HEK293 (cell line): ENCODE data around the gene COBL.

ENCODE experiments used
- CTCF ChIA-PET: fragments of 350-600 bp; formaldehyde crosslinking; extraction: SDS; loops from one replicate; lab custom pipeline; 2021; ENCODE audit warnings: antibody characterized with exemption; lab: Yijun Ruan, JAX
- POLR2A ChIA-PET: fragments of 300-600 bp; formaldehyde crosslinking; extraction: SDS; loops from one replicate; lab custom pipeline; 2020; ENCODE audit warnings: antibody characterized with exemption, inconsistent platforms; lab: Yijun Ruan, JAX
- H3K27ac ChIP-seq: fragments of 200-500 bp; sonication (Bioruptor generic); 2 replicates; pipeline ENCODE4 v1.5.1; 2014; ENCODE audit warnings: low read depth, low read length, control low read depth, inconsistent platforms; ENCODE audit errors: extremely low read depth
- H3K36me3 ChIP-seq, 2 experiments: fragments of 200-500 bp in 1 of 2; sonication (Bioruptor generic) in 1 of 2; 1 replicate in 1 of 2; 2 replicates in 1 of 2; pipeline ENCODE4 v1.5.1; 2014 to 2017; ENCODE audit warnings: inconsistent platforms in 2 of 2, low read length in 2 of 2; ENCODE audit not compliant: control insufficient read depth in 2 of 2, insufficient read depth in 1 of 2
- H3K4me1 ChIP-seq: fragments of 200-500 bp; sonication (Bioruptor generic); 2 replicates; pipeline ENCODE4 v1.5.1; 2014; ENCODE audit warnings: mild to moderate bottlenecking, low read length, inconsistent platforms; ENCODE audit not compliant: control insufficient read depth, insufficient read depth
- H3K4me3 ChIP-seq: 2 replicates; pipeline ENCODE4 v1.5.1; 2011; ENCODE audit warnings: low read depth, mild to moderate bottlenecking, control low read depth, low read length, moderate library complexity
- H3K9me3 ChIP-seq: fragments of 200-500 bp; sonication (Bioruptor generic); 2 replicates; pipeline ENCODE4 v1.5.1; 2014; ENCODE audit warnings: low read depth, low read length, inconsistent platforms; ENCODE audit not compliant: control insufficient read depth, insufficient read depth
- GFI1B ChIP-seq: fragments of 450-650 bp; formaldehyde crosslinking; IDR thresholded peaks from 2 replicates; pipeline ENCODE4 v1.5.1; 2016; ENCODE audit warnings: missing biosample characterization, missing genetic modification characterization
- PRDM4 ChIP-seq: fragments of 450-650 bp; formaldehyde crosslinking; IDR thresholded peaks from 2 replicates; pipeline ENCODE4 v1.5.1; 2017; ENCODE audit warnings: missing biosample characterization, missing genetic modification characterization
- RBAK ChIP-seq: fragments of 450-650 bp; formaldehyde crosslinking; IDR thresholded peaks from 2 replicates; pipeline ENCODE4 v1.5.1; 2016; ENCODE audit warnings: missing biosample characterization, missing genetic modification characterization
- YY1 ChIP-seq: fragments of 450-650 bp; formaldehyde crosslinking; IDR thresholded peaks from 2 replicates; pipeline ENCODE4 v1.5.1; 2018; ENCODE audit warnings: missing biosample characterization, missing genetic modification characterization
- YY2 ChIP-seq: fragments of 450-650 bp; formaldehyde crosslinking; IDR thresholded peaks from 2 replicates; pipeline ENCODE4 v1.5.1; 2016; ENCODE audit warnings: missing biosample characterization, missing genetic modification characterization
- ZBTB7A ChIP-seq: fragments of 450-650 bp; formaldehyde crosslinking; IDR thresholded peaks from 2 replicates; pipeline ENCODE4 v1.5.1; 2016; ENCODE audit warnings: low read depth, missing biosample characterization, missing genetic modification characterization
- ZEB2 ChIP-seq: fragments of 450-650 bp; formaldehyde crosslinking; IDR thresholded peaks from 2 replicates; pipeline ENCODE4 v1.5.1; 2016; ENCODE audit warnings: missing biosample characterization, missing genetic modification characterization
- ZNF221 ChIP-seq: fragments of 450-650 bp; formaldehyde crosslinking; IDR thresholded peaks from 2 replicates; pipeline ENCODE4 v1.5.1; 2017; ENCODE audit warnings: missing biosample characterization, missing genetic modification characterization, borderline replicate concordance
- ZNF26 ChIP-seq: fragments of 450-650 bp; formaldehyde crosslinking; IDR thresholded peaks from 2 replicates; pipeline ENCODE4 v1.5.1; 2016; ENCODE audit warnings: missing biosample characterization, missing genetic modification characterization
- ZNF292 ChIP-seq: fragments of 450-650 bp; formaldehyde crosslinking; IDR thresholded peaks from 2 replicates; pipeline ENCODE4 v1.5.1; 2016; ENCODE audit warnings: low read depth, missing biosample characterization, missing genetic modification characterization, borderline replicate concordance
- ZNF362 ChIP-seq: fragments of 450-650 bp; formaldehyde crosslinking; IDR thresholded peaks from 2 replicates; pipeline ENCODE4 v1.5.1; 2016; ENCODE audit warnings: missing biosample characterization, missing genetic modification characterization
- ZNF48 ChIP-seq: fragments of 450-650 bp; formaldehyde crosslinking; IDR thresholded peaks from 2 replicates; pipeline ENCODE4 v1.5.1; 2016; ENCODE audit warnings: missing biosample characterization, missing genetic modification characterization
- ZNF510 ChIP-seq: fragments of 450-650 bp; formaldehyde crosslinking; IDR thresholded peaks from 2 replicates; pipeline ENCODE4 v1.5.1; 2018; ENCODE audit warnings: mild to moderate bottlenecking, missing genetic modification characterization, missing biosample characterization; ENCODE audit not compliant: insufficient replicate concordance
- ZNF513 ChIP-seq: fragments of 450-650 bp; IDR thresholded peaks from 2 replicates; pipeline ENCODE4 v1.5.1; 2018; ENCODE audit warnings: missing biosample characterization, missing genetic modification characterization
- ZNF530 ChIP-seq: fragments of 450-650 bp; formaldehyde crosslinking; IDR thresholded peaks from 2 replicates; pipeline ENCODE4 v1.5.1; 2016; ENCODE audit warnings: low read depth, missing biosample characterization, missing genetic modification characterization
- ZNF548 ChIP-seq: fragments of 450-650 bp; formaldehyde crosslinking; IDR thresholded peaks from 2 replicates; pipeline ENCODE4 v1.5.1; 2016; ENCODE audit warnings: missing biosample characterization, missing genetic modification characterization
- ZNF555 ChIP-seq: fragments of 450-650 bp; formaldehyde crosslinking; conservative IDR thresholded peaks from 2 replicates; pipeline ENCODE4 v1.5.1; 2017; ENCODE audit warnings: missing biosample characterization, mild to moderate bottlenecking, missing genetic modification characterization, inconsistent platforms
- ZNF623 ChIP-seq: fragments of 450-650 bp; formaldehyde crosslinking; IDR thresholded peaks from 2 replicates; pipeline ENCODE4 v1.5.1; 2016; ENCODE audit warnings: missing biosample characterization, missing genetic modification characterization
- ZSCAN16 ChIP-seq: fragments of 450-650 bp; formaldehyde crosslinking; IDR thresholded peaks from 2 replicates; pipeline ENCODE4 v1.5.1; 2016; ENCODE audit warnings: missing biosample characterization, missing genetic modification characterization
- ZXDB ChIP-seq: fragments of 450-650 bp; formaldehyde crosslinking; IDR thresholded peaks from 2 replicates; pipeline ENCODE4 v1.5.1; 2016; ENCODE audit warnings: missing biosample characterization, missing genetic modification characterization
- TF ChIP-seq, protein P1 (sequence below): fragments of 450-650 bp; formaldehyde crosslinking; IDR thresholded peaks from 2 replicates; pipeline ENCODE4 v1.5.1; 2016; ENCODE audit warnings: missing biosample characterization, missing genetic modification characterization

COBL gene

DNA sequence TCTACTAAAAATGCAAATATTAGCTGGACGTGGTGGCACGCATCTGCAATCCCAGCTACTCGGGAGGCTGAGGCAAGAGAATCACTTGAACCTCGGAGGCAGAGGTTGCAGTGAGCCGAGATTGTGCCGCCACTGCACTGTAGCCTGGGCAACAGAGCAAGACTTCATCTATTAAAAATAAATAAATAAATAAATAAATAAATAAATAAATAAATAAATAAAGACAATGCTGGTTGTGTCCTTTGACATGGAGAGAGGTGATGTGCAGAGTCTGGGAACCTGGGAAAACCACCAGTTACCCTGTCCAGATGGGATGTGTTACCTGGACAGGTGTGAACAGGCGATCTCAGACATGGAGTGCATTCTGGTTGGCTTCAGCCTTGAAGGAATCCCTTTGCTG lies 102.5 kb downstream of the COBL start (continued):
- TF ChIP-seq ZNF510 = peak; percentile 34
- 0 out of 2 replicates have a peak, but pooled peaks have one; percentile 9 for TF ChIP-seq ZNF292 (tag by site-specific recombination)
- TF ChIP-seq ZNF623 (tag by site-specific recombination) = peak; percentile 53
- TF ChIP-seq ZXDB = peak; percentile 45; the same call in 1 of the 2 replicates

- H3K4me1 ChIP-seq = no peaks in the 10 kb centered on the region
- no peaks in the 10 kb centered on the region; a peak in 1 of 3 replicates for H3K36me3 ChIP-seq
- ChIA-PET POLR2A (no interaction called here), CTCF (interaction anchor here (0.6 kb wide), 1 partner anchor 8 kb away, joined by 3 read pairs; no protein-coding TSS in a partner anchor)
- TF ChIP-seq ZNF513 (tag by site-specific recombination) = no peak
- no peak for TF ChIP-seq RBAK
- no peak for TF ChIP-seq ZNF555 (tag by site-specific recombination)
- no peak for TF ChIP-seq ZNF548 (tag by site-specific recombination)
- TF ChIP-seq ZNF362 (tag by site-specific recombination) = no peak
- no peak for TF ChIP-seq GFI1B
- TF ChIP-seq ZEB2 (tag by site-specific recombination) = no peak
- TF ChIP-seq, protein P1, sequence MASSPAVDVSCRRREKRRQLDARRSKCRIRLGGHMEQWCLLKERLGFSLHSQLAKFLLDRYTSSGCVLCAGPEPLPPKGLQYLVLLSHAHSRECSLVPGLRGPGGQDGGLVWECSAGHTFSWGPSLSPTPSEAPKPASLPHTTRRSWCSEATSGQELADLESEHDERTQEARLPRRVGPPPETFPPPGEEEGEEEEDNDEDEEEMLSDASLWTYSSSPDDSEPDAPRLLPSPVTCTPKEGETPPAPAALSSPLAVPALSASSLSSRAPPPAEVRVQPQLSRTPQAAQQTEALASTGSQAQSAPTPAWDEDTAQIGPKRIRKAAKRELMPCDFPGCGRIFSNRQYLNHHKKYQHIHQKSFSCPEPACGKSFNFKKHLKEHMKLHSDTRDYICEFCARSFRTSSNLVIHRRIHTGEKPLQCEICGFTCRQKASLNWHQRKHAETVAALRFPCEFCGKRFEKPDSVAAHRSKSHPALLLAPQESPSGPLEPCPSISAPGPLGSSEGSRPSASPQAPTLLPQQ (tag by site-specific recombination) = no peak
- TF ChIP-seq PRDM4 = no peak
- no peak for TF ChIP-seq ZNF221
- no peak for TF ChIP-seq ZSCAN16 (tag by site-specific recombination)
- no peak for TF ChIP-seq ZNF26 (tag by site-specific recombination)
- TF ChIP-seq ZNF623 (tag by site-specific recombination) = no peak
- no peak for TF ChIP-seq YY2 (tag by site-specific recombination)
- no peak for TF ChIP-seq ZNF530 (tag by site-specific recombination)
- TF ChIP-seq ZNF48 (tag by site-specific recombination) = no peak
- no peak for TF ChIP-seq YY1
- no peak for TF ChIP-seq ZBTB7A (tag by site-specific recombination)
- H3K4me3 ChIP-seq = no peak overlapping the region
- H3K9me3 ChIP-seq = no peaks in the 10 kb centered on the region
- H3K27ac ChIP-seq = no peak overlapping the region
These were observed 103.0 kb downstream of the COBL start for GRCh38 chr7:51213618-51214017.
